Posterior cingulate gyrus (tissue), 11 donors: ENCODE results near the gene ZNF425.

Experiments
- DNase-seq, 10 donors: peaks; one replicate each; pipeline versions ENCODE4 v3.0.0 to v3.0.0-alpha.2; 2020 to 2021; ENCODE audit warnings: mixed read lengths in 3 of 10
- intact Hi-C: fragments of 100-400 bp; cut with DNase I; formaldehyde crosslinking; loops from one replicate; pipeline ENCODE4 v1.15.1; 2023

The ZNF425 gene

GRCh38 chr7:149133028-149133710 lies 7.0 kb upstream of the ZNF425 start:
- peak in 2 of 10 donors; percentile 4 to 15 for DNase-seq
- intact Hi-C loops = no loop called here

- intact Hi-C loops = no loop called here
- no peak for DNase-seq
These were observed 4.6 kb upstream of the ZNF425 start for GRCh38 chr7:149130572-149131198.

GRCh38 chr7:149126662-149127266 lies 640 bp upstream of the ZNF425 start:
- DNase-seq = peak; percentile 38 to 93 (median 52)
- intact Hi-C loops = loop anchor here (1.0 to 2.0 kb wide), 2 partner anchors 21 to 36 kb away; partner anchors contain the start of genes ZNF398 and ZNF786

- intact Hi-C loops = no loop called here
- DNase-seq = peak in 1 of 10 donors; percentile 85
These were observed 798 bp downstream of the ZNF425 start for GRCh38 chr7:149125189-149125862.

- intact Hi-C loops = no loop called here
- peak in 2 of 10 donors; percentile 4 to 18 for DNase-seq
These were observed 16.2 kb downstream of the ZNF425 start for GRCh38 chr7:149109969-149110368.

- intact Hi-C loops = no loop called here
These were observed 21.4 kb downstream of the ZNF425 start for GRCh38 chr7:149104749-149105148.

GRCh38 chr7:149104214-149104613 lies 21.9 kb downstream of the ZNF425 start:
- intact Hi-C loops = no loop called here
- peak in 2 of 10 donors; percentile 51 to 71 for DNase-seq

More at GRCh38 chr7:149104749-149105148, 21.4 kb downstream of the ZNF425 start:
- peak in 2 of 10 donors; percentile 74 for DNase-seq

- intact Hi-C loops = no loop called here
- peak in 1 of 10 donors; percentile 61 for DNase-seq
These were observed 22.7 kb downstream of the ZNF425 start for GRCh38 chr7:149103424-149103823.

- intact Hi-C loops = no loop called here
- DNase-seq = no peak
These were observed 23.5 kb downstream of the ZNF425 start for GRCh38 chr7:149102666-149103065.

GRCh38 chr7:149100821-149101220 lies 25.3 kb downstream of the ZNF425 start:
- no peak for DNase-seq
- intact Hi-C loops = no loop called here

GRCh38 chr7:149099058-149099457 lies 27.1 kb downstream of the ZNF425 start:
- peak in 2 of 10 donors; percentile 29 to 53 for DNase-seq
- intact Hi-C loops = loop anchor here (10.0 kb wide), 1 partner anchor 594 kb away; no protein-coding TSS in a partner anchor

- no peak for DNase-seq
- intact Hi-C loops = loop anchor here (10.0 kb wide), 1 partner anchor 592 kb away; no protein-coding TSS in a partner anchor
These were observed 29.0 kb downstream of the ZNF425 start for GRCh38 chr7:149097088-149097487.

GRCh38 chr7:149093228-149093627 lies 32.9 kb downstream of the ZNF425 start:
- intact Hi-C loops = loop anchor here (10.0 kb wide), 1 partner anchor 588 kb away; no protein-coding TSS in a partner anchor
- peak in 1 of 10 donors; percentile 6 for DNase-seq

- intact Hi-C loops = loop anchor here (10.0 kb wide), 1 partner anchor 587 kb away; no protein-coding TSS in a partner anchor
- DNase-seq = peak in 2 of 10 donors; percentile 55 to 66
These were observed 33.9 kb downstream of the ZNF425 start for GRCh38 chr7:149092244-149092643.

- peak; percentile 75 to 97 (median 82) for DNase-seq
- intact Hi-C loops = loop anchor here (1.0 to 10.0 kb wide), 5 partner anchors 25 to 586 kb away; partner anchors contain the start of genes PDIA4 and ZNF425
These were observed 35.5 kb downstream of the ZNF425 start, which contains the start of gene ZNF786 for GRCh38 chr7:149090397-149091195. TSS of gene ZNF786 (minus strand) at chr7:149090718. CDS start at chr7:149090640, 78 bp downstream.

- intact Hi-C loops = no loop called here
- no peak for DNase-seq
These were observed 38.7 kb downstream of the ZNF425 start for GRCh38 chr7:149087376-149087775.

GRCh38 chr7:149085866-149086265 lies 40.3 kb downstream of the ZNF425 start:
- no peak for DNase-seq
- intact Hi-C loops = no loop called here

GRCh38 chr7:149084407-149084806 lies 41.7 kb downstream of the ZNF425 start:
- intact Hi-C loops = no loop called here

GRCh38 chr7:149081914-149082313 lies 44.2 kb downstream of the ZNF425 start:
- no peak for DNase-seq
- intact Hi-C loops = no loop called here

More at GRCh38 chr7:149084407-149084806, 41.7 kb downstream of the ZNF425 start:
- DNase-seq = no peak
